Heart left ventricle (tissue), 16 donors: ENCODE results near the gene GRAMD2B. TPM values are rescaled to one million over a fixed set of nuclear protein-coding genes. Genes with fewer than 3 reads are reported as not detected.

ENCODE experiments used
- ATAC-seq, 4 donors: fragments of 200-7000 bp; cut with Tn5 transposase; one replicate each; pipeline ENCODE4 v1.9.1; 2020 to 2022; ENCODE audit warnings: moderate library complexity in 4 of 4, mild to moderate bottlenecking in 3 of 4, moderate number of reproducible peaks in 1 of 4
- DNase-seq, 5 donors: peaks; one replicate each; pipeline ENCODE4 v3.0.0-alpha.2; 2020
- H3K27ac ChIP-seq, 12 donors: fragments of 200-600 bp; sonication (generic) in 4 of 12; one replicate each; pipeline versions ENCODE4 v1.5.0 to v1.8.0; 2016 to 2022; ENCODE audit warnings: mild to moderate bottlenecking in 2 of 12
- H3K27me3 ChIP-seq, 9 donors: fragments of 200-600 bp; sonication (generic) in 2 of 9; one replicate each; pipeline versions ENCODE4 v1.5.1 to v1.8.0; 2016 to 2022; ENCODE audit warnings: mild to moderate bottlenecking in 3 of 9
- H3K36me3 ChIP-seq, 9 donors: fragments of 200-600 bp; sonication (generic) in 2 of 9; one replicate each; pipeline versions ENCODE4 v1.5.0 to v1.8.0; 2018 to 2022; ENCODE audit warnings: mild to moderate bottlenecking in 2 of 9
- H3K4me1 ChIP-seq, 12 donors: fragments of 200-600 bp; sonication (generic) in 4 of 12; one replicate each; pipeline versions ENCODE4 v1.5.0 to v1.8.0; 2016 to 2022; ENCODE audit warnings: mild to moderate bottlenecking in 3 of 12
- H3K4me3 ChIP-seq, 12 donors: fragments of 200-600 bp; sonication (generic) in 4 of 12; one replicate each; pipeline versions ENCODE4 v1.5.0 to v1.8.0; 2017 to 2022; ENCODE audit warnings: mild to moderate bottlenecking in 9 of 12, moderate library complexity in 4 of 12
- H3K9me3 ChIP-seq, 12 donors: fragments of 200-600 bp; sonication (generic) in 4 of 12; one replicate each; pipeline versions ENCODE4 v1.5.0 to v1.8.0; 2016 to 2022; ENCODE audit warnings: mild to moderate bottlenecking in 1 of 12
- CTCF ChIP-seq, 12 donors: fragments of 200-600 bp; sonication (generic) in 4 of 12; IDR thresholded peaks; one replicate each; pipeline versions ENCODE4 v1.5.0 to v1.8.0; 2018 to 2022; ENCODE audit warnings: antibody characterized with exemption in 12 of 12, mild to moderate bottlenecking in 5 of 12
- POLR2A ChIP-seq, 2 donors: fragments of 450-650 bp; IDR thresholded peaks; one replicate each; pipeline ENCODE4 v1.6.1; 2017; ENCODE audit warnings: antibody characterized with exemption in 2 of 2, mild to moderate bottlenecking in 2 of 2, moderate library complexity in 2 of 2
- WGBS, 4 donors: extraction: QIAGEN DNeasy Blood & Tissue Kit in 2 of 4; methylation state at CpG; one replicate each; pipeline versions ENCODE4 v1.1.5 to v1.1.7; 2013 to 2018; 5-methylcytosine and 5-hydroxymethylcytosine counted together
- intact Hi-C, 10 donors: fragments of 100-400 bp; cut with DNase I; formaldehyde crosslinking; loops; one replicate each; pipeline versions ENCODE4 v1.11.1 to v1.14.2; 2022
- long read RNA-seq, 3 donors: library from polyadenylated mRNA; unstranded; transcript quantifications; one replicate each; pipeline ENCODE4 v2.0.0, GENCODE V29; 2020 to 2021
- polyA plus RNA-seq, 2 donors: library from polyadenylated mRNA; stranded (reverse); fragments of 200-250 nt; gene quantifications; one replicate each; pipeline ENCODE4 v1.2.3, GENCODE V29; 2013
- total RNA-seq, 9 donors: library from RNA; depleted of rRNA in 2 of 9; stranded (reverse); fragments of >200 nt in 2 of 9; fragmentation: NEBNext Ultra II Directional in 3 of 9; extraction: Animal tissue kit (Norgen Biotek cat#: 25700) in 3 of 9; gene quantifications; one replicate each; pipeline versions ENCODE4 v1.1.0 to v1.2.4, GENCODE V29; 2016 to 2023
- donor health status: ischemic (EF 13 %, LVEDD 7.1; RV severe dilation, severe dysfunction).
- donor health status: healthy with polysubstance abuse.
- donor health status: DM: no; HTN: yes; CAD: no.
- donor health status: DM: no; HTN: no; CAD: no.
- donor health status: ischemic (EF 25% LVEDD 6.9; RV normal size, moderate dysfunction).
- donor health status: ischemic (EF 25% LVEDD 5.7; RV mildly dilated, moderate dysfunction).
- donor health status: healthy.
- donor health status: DM: yes; HTN: yes; CAD: no.
- donor health status: ischemic (EF 35%, LVEDD 5.7; RV mildly dilated, moderate dysfunction).
- donor health status: nonischemic (EF 11% LVEDD 7.7; RV severe dilation, severe dysfunction).
- donor health status: DM: yes; HTN: yes; CAD: no.
- donor health status: PGD.
- donor health status: ischemic (EF 29% LVEDD 5.4; RV normal size, mild dysfunction).
- donor health status: nonischemic (EF 23%, LVEDD 6.1; RV moderate dilation, normal function).

GRAMD2B gene
- total RNA-seq: 10 to 100 TPM; 28.2 to 50.4 (median 37.0) TPM
- polyA plus RNA-seq: 10 to 100 TPM in 1 of 2 donors, 1 to 10 TPM in 1; 7.4 to 19.8 TPM
- long read RNA-seq, donor 1, transcript GRAMD2B-201 (14 exons, 3,175 nt): minor isoform, 5 of 48 reads
- long read RNA-seq, donor 1, transcript GRAMD2B-218 (15 exons, 2,977 nt): major isoform, 23 of 48 reads
- long read RNA-seq, donor 1, partial matches to known transcripts: 7 of 48 reads
- long read RNA-seq, donor 1, other reads (novel, unspliced or antisense): 13 of 48 reads
- long read RNA-seq, donor 2, transcript GRAMD2B-201 (14 exons, 3,175 nt): major isoform, 73 of 187 reads
- long read RNA-seq, donor 2, transcript GRAMD2B-218 (15 exons, 2,977 nt): minor isoform, 44 of 187 reads
- long read RNA-seq, donor 2, partial matches to known transcripts: 10 of 187 reads
- long read RNA-seq, donor 2, other reads (novel, unspliced or antisense): 57 of 187 reads
- long read RNA-seq, donor 3, transcript GRAMD2B-201 (14 exons, 3,175 nt): major isoform, 35 of 69 reads
- long read RNA-seq, donor 3, transcript GRAMD2B-218 (15 exons, 2,977 nt): minor isoform, 9 of 69 reads
- long read RNA-seq, donor 3, partial matches to known transcripts: 7 of 69 reads
- long read RNA-seq, donor 3, other reads (novel, unspliced or antisense): 18 of 69 reads

GRCh38 chr5:126422994-126423788, at the start of gene GRAMD2B:
Gene GRAMD2B (plus strand): TSS chr5:126423409. CDS start chr5:126423607, 198 bp downstream.
- peaks cover 0 to 11% (median 0%) of the 10 kb centered on the region in 9 donors for H3K36me3 ChIP-seq
- H3K27me3 ChIP-seq: no peaks in the 10 kb centered on the region
- ATAC-seq: peak; percentile 96 to 99 (median 98)
- TF ChIP-seq POLR2A (IDR thresholded peaks at IDR 0.05) (peak; percentile 71 to 92), CTCF (IDR thresholded peaks at IDR 0.05) (no peak)
- WGBS, 4 donors: 0% methylated on average over 40 to 44 of the region's 44 CpGs
- peak within 1 kb of the TSS; percentile 79 to 98 (median 94) for H3K27ac ChIP-seq
- H3K4me1 ChIP-seq: peaks cover 0 to 35% (median 15%) of the 10 kb centered on the region in 12 donors
- DNase-seq: peak; percentile 88 to 92 (median 91)
- peak within 1 kb of the TSS; percentile 55 to 85 (median 72) for H3K4me3 ChIP-seq
- no peaks in the 10 kb centered on the region for H3K9me3 ChIP-seq
- intact Hi-C loops: loop anchor here in 6 of 10 donors (5.0 to 10.0 kb wide), 12 partner anchors 36 to 114 kb away; no protein-coding TSS in a partner anchor

GRCh38 chr5:126374109-126374416, 49.1 kb upstream of the GRAMD2B start:
- intact Hi-C loops: loop anchor here in 5 of 10 donors (5.0 to 10.0 kb wide), 4 partner anchors 43 to 108 kb away; partner anchors contain the start of gene GRAMD2B (in 2 of the 5)
- 92 to 100% (median 98%) methylated on average over 1 of the region's 1 CpG for WGBS, 4 donors
- no peak for ATAC-seq

GRCh38 chr5:126376443-126376842, 46.8 kb upstream of the GRAMD2B start:
- intact Hi-C loops: loop anchor here in 1 of 10 donors (10.0 kb wide), 1 partner anchor 48 kb away; the partner anchor contains the start of gene GRAMD2B
- no peak for TF ChIP-seq POLR2A (IDR thresholded peaks at IDR 0.05)
- no peak for TF ChIP-seq CTCF (IDR thresholded peaks at IDR 0.05)
- peaks cover 0 to 20% (median 1%) of the 10 kb centered on the region in 12 donors for H3K9me3 ChIP-seq
- no peaks in the 10 kb centered on the region for H3K4me1 ChIP-seq
- WGBS, 4 donors: 60 to 80% (median 76%) methylated on average over 1 of the region's 1 CpG
- DNase-seq (peak in 2 of 5 donors; percentile 44 to 48), ATAC-seq (peak in 2 of 4 donors; percentile 29 to 43)
- H3K36me3 ChIP-seq: no peaks in the 10 kb centered on the region
- no peak overlapping the region for H3K4me3 ChIP-seq
- H3K27me3 ChIP-seq: no peaks in the 10 kb centered on the region
- no peak overlapping the region for H3K27ac ChIP-seq

More at GRCh38 chr5:126374109-126374416, 49.1 kb upstream of the GRAMD2B start:
- DNase-seq: no peak
- TF ChIP-seq POLR2A (IDR thresholded peaks at IDR 0.05): no peak
- TF ChIP-seq CTCF (IDR thresholded peaks at IDR 0.05): no peak
- H3K4me3 ChIP-seq: no peak overlapping the region
- H3K36me3 ChIP-seq: no peaks in the 10 kb centered on the region
- peaks cover 0 to 6% (median 0%) of the 10 kb centered on the region in 12 donors for H3K4me1 ChIP-seq
- H3K9me3 ChIP-seq: no peaks in the 10 kb centered on the region
- H3K27me3 ChIP-seq: no peaks in the 10 kb centered on the region
- no peak overlapping the region for H3K27ac ChIP-seq
